IPS DF 4.7 (cell line): ENCODE data around the gene RPL4.

Source experiments
- DNase-seq: peaks from one replicate; pipeline ENCODE4 v3.0.0-alpha.2; 2013; ENCODE audit warnings: low spot score; ENCODE audit errors: extremely low read depth

RPL4 gene

GRCh38 chr15:66459818-66460615 is 44.6 kb downstream of the RPL4 start:
- DNase-seq = no peak

GRCh38 chr15:66456211-66456610 is 48.4 kb downstream of the RPL4 start:
- DNase-seq = no peak

GRCh38 chr15:66454143-66454542 is 50.5 kb downstream of the RPL4 start:
- no peak for DNase-seq

GRCh38 chr15:66452971-66453580 is 51.6 kb downstream of the RPL4 start:
- no peak for DNase-seq

GRCh38 chr15:66452420-66452819 is 52.2 kb downstream of the RPL4 start:
- DNase-seq = no peak
